Parathyroid adenoma (tissue), 2 donors: ENCODE measurements around the gene SV2A.
"Not testable (repeated sequence)": the region's sequence is repeated elsewhere in the genome, so short reads cannot be mapped to it uniquely, and the experiment has no call there.

ENCODE experiments used
- H2AFZ ChIP-seq: fragments of 300-600 bp; sonication (generic); one replicate; pipeline ENCODE4 v1.7.0; 2017; ENCODE audit warnings: antibody characterized with exemption, mild to moderate bottlenecking
- H3K27ac ChIP-seq: fragments of 300-600 bp; sonication (generic); one replicate; pipeline ENCODE4 v1.7.0; 2017
- H3K27me3 ChIP-seq: fragments of 300-600 bp; sonication (generic); one replicate; pipeline ENCODE4 v1.7.0; 2017; ENCODE audit warnings: low read length; ENCODE audit not compliant: control insufficient read depth, insufficient read depth
- H3K36me3 ChIP-seq: fragments of 300-600 bp; sonication (generic); one replicate; pipeline ENCODE4 v1.7.0; 2017; ENCODE audit warnings: low read length; ENCODE audit not compliant: control insufficient read depth, insufficient read depth
- H3K4me1 ChIP-seq: fragments of 300-600 bp; sonication (generic); one replicate; pipeline ENCODE4 v1.7.0; 2017; ENCODE audit warnings: control low read depth
- H3K4me2 ChIP-seq: fragments of 300-600 bp; sonication (generic); one replicate; pipeline ENCODE4 v1.7.0; 2017; ENCODE audit warnings: low read length
- H3K4me3 ChIP-seq: fragments of 300-600 bp; sonication (generic); one replicate; pipeline ENCODE4 v1.7.0; 2017; ENCODE audit warnings: low read depth, low read length
- H3K79me2 ChIP-seq: fragments of 300-600 bp; sonication (generic); one replicate; pipeline ENCODE4 v1.7.0; 2017; ENCODE audit warnings: control low read depth
- H3K9ac ChIP-seq: fragments of 300-600 bp; sonication (generic); one replicate; pipeline ENCODE4 v1.7.0; 2017; ENCODE audit warnings: mild to moderate bottlenecking
- H3K9me3 ChIP-seq: fragments of 300-600 bp; sonication (generic); one replicate; pipeline ENCODE4 v1.7.0; 2017; ENCODE audit warnings: low read length; ENCODE audit not compliant: control insufficient read depth
- CTCF ChIP-seq: fragments of 300-600 bp; sonication (generic); IDR thresholded peaks from one replicate; pipeline ENCODE4 v1.7.0; 2017; ENCODE audit warnings: antibody characterized with exemption, mild to moderate bottlenecking
- donor health status: primary hyperparathyroidism.

The SV2A gene

GRCh38 chr1:149877211-149877946 lies 40.3 kb downstream of the SV2A start:
- Histone ChIP-seq H3K4me3 (no peak overlapping the region), H2AFZ (no peak overlapping the region), H3K9me3 (no peaks in the 10 kb centered on the region), H3K79me2 (no peaks in the 10 kb centered on the region), H3K27me3 (no peaks in the 10 kb centered on the region), H3K36me3 (no peaks in the 10 kb centered on the region), H3K4me2 (no peak overlapping the region), H3K4me1 (no peaks in the 10 kb centered on the region), H3K9ac (no peak overlapping the region), H3K27ac (no peak overlapping the region)
- no peak for TF ChIP-seq CTCF

DNA sequence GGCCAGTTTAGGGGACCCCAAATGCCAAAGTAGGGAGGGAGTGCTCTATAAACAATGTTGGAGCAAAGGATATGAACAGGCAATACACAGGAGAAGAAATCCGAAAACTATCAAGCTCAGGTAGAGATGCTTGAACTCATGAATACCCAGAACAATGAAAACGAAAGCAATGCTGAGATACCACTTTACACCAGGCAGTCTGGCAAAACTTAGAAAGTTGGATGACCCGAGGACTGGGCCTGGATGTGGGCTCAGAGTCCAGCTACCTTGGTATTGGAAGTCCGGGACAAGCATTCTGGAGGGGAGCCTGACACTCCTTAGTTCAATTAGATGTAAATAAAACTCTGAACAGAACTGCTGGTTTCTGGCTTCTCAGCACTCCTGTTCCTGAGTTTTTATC lies 44.6 kb downstream of the SV2A start:
- H3K9ac ChIP-seq, H2AFZ ChIP-seq, H3K36me3 ChIP-seq, H3K9me3 ChIP-seq, H3K79me2 ChIP-seq, H3K27me3 ChIP-seq, H3K27ac ChIP-seq, H3K4me2 ChIP-seq, H3K4me3 ChIP-seq, H3K4me1 ChIP-seq: not testable (repeated sequence)

- H3K9me3 ChIP-seq, H3K9ac ChIP-seq, H3K4me1 ChIP-seq, H3K27ac ChIP-seq, H3K36me3 ChIP-seq, H3K4me2 ChIP-seq, H2AFZ ChIP-seq, H3K4me3 ChIP-seq, H3K79me2 ChIP-seq, H3K27me3 ChIP-seq: not testable (repeated sequence)
Observed at GRCh38 chr1:149866887-149867286, 50.8 kb downstream of the SV2A start.

DNA sequence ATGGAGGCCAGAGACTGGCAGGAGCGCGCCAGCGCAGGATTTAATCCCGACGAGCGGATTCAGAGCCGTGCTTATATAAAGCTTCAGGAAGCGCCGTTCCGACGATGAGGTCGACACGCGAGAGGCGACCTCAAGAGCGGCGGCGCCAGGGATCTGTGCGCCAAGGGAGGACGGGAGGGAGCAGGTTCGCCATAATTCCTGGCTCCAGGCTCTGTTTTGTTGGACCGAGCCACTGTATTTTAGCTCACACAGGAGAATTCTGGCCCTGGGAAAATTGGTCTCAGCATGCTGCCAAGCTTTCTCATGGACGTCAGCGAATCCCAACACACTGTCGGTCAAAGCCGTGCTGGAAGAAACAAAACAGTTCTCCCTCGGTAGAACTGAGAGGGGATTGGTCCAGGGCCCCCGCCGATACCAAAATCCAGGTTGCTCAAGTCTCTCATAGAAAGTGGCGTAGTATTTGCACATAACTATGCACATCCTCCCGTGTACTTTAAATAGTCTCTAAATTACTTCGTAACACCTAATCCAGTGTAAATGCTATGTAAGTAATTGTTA lies 56.1 kb downstream of the SV2A start:
- H3K4me3 ChIP-seq, H3K9me3 ChIP-seq, H3K79me2 ChIP-seq, H3K27ac ChIP-seq, H3K4me1 ChIP-seq, H2AFZ ChIP-seq, H3K36me3 ChIP-seq, H3K27me3 ChIP-seq, H3K9ac ChIP-seq, H3K4me2 ChIP-seq: not testable (repeated sequence)

DNA sequence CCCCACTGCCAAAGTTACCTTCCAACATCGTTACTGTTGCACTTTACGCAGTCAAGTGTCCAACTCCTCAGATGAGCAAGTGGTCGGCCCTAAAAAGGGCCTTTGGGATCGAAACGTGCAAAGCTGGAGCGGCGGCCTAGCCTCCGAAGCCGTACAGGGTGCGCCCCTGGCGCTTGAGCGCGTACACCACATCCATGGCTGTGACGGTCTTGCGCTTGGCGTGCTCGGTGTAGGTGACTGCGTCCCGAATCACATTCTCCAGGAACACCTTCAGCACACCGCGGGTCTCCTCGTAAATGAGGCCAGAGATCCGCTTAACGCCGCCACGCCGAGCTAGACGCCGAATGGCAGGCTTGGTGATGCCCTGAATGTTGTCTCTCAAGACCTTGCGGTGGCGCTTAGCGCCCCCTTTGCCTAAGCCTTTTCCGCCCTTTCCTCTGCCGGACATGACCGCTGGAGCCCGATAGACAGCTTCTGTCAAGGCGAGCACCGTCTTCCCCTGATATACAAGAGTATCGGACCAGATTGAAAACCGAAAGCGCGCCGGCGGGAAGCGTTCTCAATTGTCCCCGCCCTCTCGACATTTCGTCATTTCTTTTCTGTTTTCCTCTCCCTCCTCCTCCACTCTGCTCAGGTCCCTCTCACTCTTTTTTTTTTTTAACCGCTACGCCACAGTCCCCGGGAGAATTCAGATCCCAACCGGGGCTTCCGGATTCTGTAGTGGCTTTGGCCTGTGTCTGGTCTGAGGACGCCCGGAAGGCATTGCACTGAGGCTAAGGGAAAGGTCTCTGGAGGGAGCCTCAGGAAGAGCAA lies 56.8 kb downstream of the SV2A start:
- H3K4me2 ChIP-seq, H3K4me3 ChIP-seq, H2AFZ ChIP-seq, H3K4me1 ChIP-seq, H3K27ac ChIP-seq, H3K36me3 ChIP-seq, H3K27me3 ChIP-seq, H3K79me2 ChIP-seq, H3K9me3 ChIP-seq, H3K9ac ChIP-seq: not testable (repeated sequence)

GRCh38 chr1:149860271-149860670 lies 57.4 kb downstream of the SV2A start:
- H3K4me1 ChIP-seq, H3K9ac ChIP-seq, H2AFZ ChIP-seq, H3K27ac ChIP-seq, H3K4me2 ChIP-seq, H3K79me2 ChIP-seq, H3K4me3 ChIP-seq, H3K9me3 ChIP-seq, H3K36me3 ChIP-seq, H3K27me3 ChIP-seq: not testable (repeated sequence)
